ENCODE measurements around the gene RITA1.

The RITA1 gene

GRCh38 chr12:113180333-113180732 is 5.2 kb upstream of the RITA1 start:
- no peak for FAIRE-seq

- FAIRE-seq: no peak
Observed at GRCh38 chr12:113181975-113182374, 3.5 kb upstream of the RITA1 start.

- no peak for FAIRE-seq
Observed at GRCh38 chr12:113183030-113183589, 2.4 kb upstream of the RITA1 start.

- no peak for FAIRE-seq
Observed at GRCh38 chr12:113184098-113184899, 1.2 kb upstream of the RITA1 start.

GRCh38 chr12:113184900-113185179 is 681 bp upstream of the RITA1 start:
- FAIRE-seq: no peak

- no peak for FAIRE-seq
Observed at GRCh38 chr12:113186033-113186365, 478 bp downstream of the RITA1 start.

GRCh38 chr12:113186666-113187325 is 1.3 kb downstream of the RITA1 start:
- no peak for FAIRE-seq

- no peak for FAIRE-seq
Observed at GRCh38 chr12:113189361-113189760, 3.8 kb downstream of the RITA1 start.

GRCh38 chr12:113190761-113191160 is 5.2 kb downstream of the RITA1 start:
- FAIRE-seq: no peak

GRCh38 chr12:113191227-113191626 is 5.7 kb downstream of the RITA1 start:
- FAIRE-seq: no peak

- FAIRE-seq: no peak
Observed at GRCh38 chr12:113194971-113195391, 9.5 kb downstream of the RITA1 start.

GRCh38 chr12:113195598-113195997 is 10.1 kb downstream of the RITA1 start:
- FAIRE-seq: no peak

- FAIRE-seq: no peak
Observed at GRCh38 chr12:113196582-113196981, 11.1 kb downstream of the RITA1 start.

- FAIRE-seq: no peak
Observed at GRCh38 chr12:113196990-113197389, 11.5 kb downstream of the RITA1 start.

- FAIRE-seq: no peak
Observed at GRCh38 chr12:113197518-113198077, 12.1 kb downstream of the RITA1 start.

- FAIRE-seq: no peak
Observed at GRCh38 chr12:113198296-113198695, 12.8 kb downstream of the RITA1 start.

GRCh38 chr12:113200021-113200797 is 14.7 kb downstream of the RITA1 start:
- no peak for FAIRE-seq

- FAIRE-seq: no peak
Observed at GRCh38 chr12:113201187-113202177, 16.0 kb downstream of the RITA1 start.

- no peak for FAIRE-seq
Observed at GRCh38 chr12:113202300-113203075, 17.0 kb downstream of the RITA1 start.

- FAIRE-seq: no peak
Observed at GRCh38 chr12:113203852-113204760, 18.6 kb downstream of the RITA1 start.
